ENCODE measurements around the gene SNPH.

SNPH gene

GRCh38 chr20:1297486-1297885 lies 31.4 kb downstream of the SNPH start:
- no peak for DNase-seq (ENCODE audit: low read depth in 1 of 2, low spot score in 1 of 2)
- no peak overlapping the region for H3K4me3 ChIP-seq (replicated peaks; ENCODE audit: insufficient read depth, low read length)
- no peak for TF ChIP-seq GABPA (IDR thresholded peaks at IDR 0.05; ENCODE audit: low read depth)
- no peak for TF ChIP-seq REST (IDR thresholded peaks at IDR 0.05; ENCODE audit: insufficient replicate concordance, low read depth)
- TF ChIP-seq CTCF (IDR thresholded peaks at IDR 0.05; ENCODE audit: insufficient read depth, low read length), result no peak
- no peak for TF ChIP-seq POLR2AphosphoS5 (IDR thresholded peaks at IDR 0.05; ENCODE audit: low read depth)
- TF ChIP-seq SPI1 (IDR thresholded peaks at IDR 0.05; ENCODE audit: borderline replicate concordance, low read depth), result no peak
- H3K27me3 ChIP-seq (ENCODE audit: insufficient read depth, poor library complexity, severe bottlenecking), result no peaks in the 10 kb centered on the region
- no peak overlapping the region for H3K27ac ChIP-seq (replicated peaks)

- Histone ChIP-seq H3K27ac (replicated peaks) (no peak overlapping the region), H3K27me3 (ENCODE audit: insufficient read depth, poor library complexity, severe bottlenecking) (no peaks in the 10 kb centered on the region), H3K4me3 (replicated peaks; ENCODE audit: insufficient read depth, low read length) (no peak overlapping the region)
- no peak for TF ChIP-seq REST (IDR thresholded peaks at IDR 0.05; ENCODE audit: insufficient replicate concordance, low read depth)
- no peak for TF ChIP-seq CTCF (IDR thresholded peaks at IDR 0.05; ENCODE audit: insufficient read depth, low read length)
- TF ChIP-seq GABPA (IDR thresholded peaks at IDR 0.05; ENCODE audit: low read depth), result no peak
- TF ChIP-seq SPI1 (IDR thresholded peaks at IDR 0.05; ENCODE audit: borderline replicate concordance, low read depth), result no peak
- no peak for TF ChIP-seq POLR2AphosphoS5 (IDR thresholded peaks at IDR 0.05; ENCODE audit: low read depth)
- no peak for DNase-seq (ENCODE audit: low read depth in 1 of 2, low spot score in 1 of 2)
Measured at GRCh38 chr20:1298166-1298565, 32.1 kb downstream of the SNPH start.

GRCh38 chr20:1298888-1299511 lies 32.9 kb downstream of the SNPH start:
- no peak overlapping the region for H3K4me3 ChIP-seq (replicated peaks; ENCODE audit: insufficient read depth, low read length)
- no peak overlapping the region for H3K27ac ChIP-seq (replicated peaks)
- no peak for DNase-seq (ENCODE audit: low read depth in 1 of 2, low spot score in 1 of 2)
- no peaks in the 10 kb centered on the region for H3K27me3 ChIP-seq (ENCODE audit: insufficient read depth, poor library complexity, severe bottlenecking)
- TF ChIP-seq GABPA (IDR thresholded peaks at IDR 0.05; ENCODE audit: low read depth), result no peak
- TF ChIP-seq REST (IDR thresholded peaks at IDR 0.05; ENCODE audit: insufficient replicate concordance, low read depth), result no peak
- TF ChIP-seq CTCF (IDR thresholded peaks at IDR 0.05; ENCODE audit: insufficient read depth, low read length), result no peak
- TF ChIP-seq POLR2AphosphoS5 (IDR thresholded peaks at IDR 0.05; ENCODE audit: low read depth), result no peak
- no peak for TF ChIP-seq SPI1 (IDR thresholded peaks at IDR 0.05; ENCODE audit: borderline replicate concordance, low read depth)

All from HL-60 (cell line).